H4 (cell line): Measurements from ENCODE around the gene ZNF496. TPM values are rescaled to one million over a fixed set of nuclear protein-coding genes. Genes with fewer than 3 reads are reported as not detected.
"Not testable (repeated sequence)": the region's sequence is repeated elsewhere in the genome, so short reads cannot be mapped to it uniquely, and the experiment has no call there.

Experiments
- DNase-seq: peaks from one replicate; pipeline ENCODE4 v3.0.0-alpha.2; 2015; ENCODE audit warnings: low spot score
- total RNA-seq: library from RNA; depleted of rRNA; stranded (reverse); fragments of >200 nt; shearing (Covaris generic); gene quantifications from 2 replicates; pipeline ENCODE4 v1.2.3, GENCODE V29; 2014

Gene ZNF496
- total RNA-seq, 1 experiment from 2014 or later = 11.8 TPM

GRCh38 chr1:247291833-247292561 is 39.7 kb downstream of the ZNF496 start:
- no peak for DNase-seq

- DNase-seq = no peak
These were observed 40.5 kb downstream of the ZNF496 start for GRCh38 chr1:247291161-247291560.

GRCh38 chr1:247290576-247290975 is 41.1 kb downstream of the ZNF496 start:
- DNase-seq = no peak

GRCh38 chr1:247289274-247289892 is 42.3 kb downstream of the ZNF496 start:
- DNase-seq = not testable (repeated sequence)

- DNase-seq = no peak
These were observed 43.3 kb downstream of the ZNF496 start for GRCh38 chr1:247288341-247288740.

- no peak for DNase-seq
These were observed 44.2 kb downstream of the ZNF496 start for GRCh38 chr1:247287460-247287859.

GRCh38 chr1:247286134-247286670 is 45.5 kb downstream of the ZNF496 start:
- DNase-seq = no peak

GRCh38 chr1:247281001-247281574 is 50.6 kb downstream of the ZNF496 start:
- no peak for DNase-seq

GRCh38 chr1:247277191-247277590 is 54.5 kb downstream of the ZNF496 start:
- no peak for DNase-seq

GRCh38 chr1:247274605-247275256 is 56.9 kb downstream of the ZNF496 start:
- DNase-seq = no peak

- no peak for DNase-seq
These were observed 58.7 kb downstream of the ZNF496 start for GRCh38 chr1:247273013-247273412.

- no peak for DNase-seq
These were observed 61.7 kb downstream of the ZNF496 start for GRCh38 chr1:247270003-247270402.

- DNase-seq = no peak
These were observed 62.5 kb downstream of the ZNF496 start for GRCh38 chr1:247269133-247269532.

- DNase-seq = no peak
These were observed 63.1 kb downstream of the ZNF496 start for GRCh38 chr1:247268390-247269045.

GRCh38 chr1:247266053-247266452 is 65.6 kb downstream of the ZNF496 start:
- no peak for DNase-seq

- DNase-seq = not testable (repeated sequence)
These were observed 75.9 kb downstream of the ZNF496 start, which contains the start of gene VN1R5 for GRCh38 chr1:247255772-247256171. VN1R5 (plus strand) TSS chr1:247256072.

GRCh38 chr1:247247568-247247967 is 84.1 kb downstream of the ZNF496 start:
- DNase-seq = no peak
